Activated effector memory CD4-positive, alpha-beta T cell treated with anti-CD3 and anti-CD28 coated beads, Interleukin-2, amount 50 U/mL, for 16 hours (primary cell): ENCODE data around the gene ERP29.

ENCODE experiments used
- DNase-seq: peaks from one replicate; pipeline ENCODE4 v3.0.0-alpha.2; 2020

The ERP29 gene

GRCh38 chr12:112046003-112046402, 32.8 kb downstream of the ERP29 start:
- no peak for DNase-seq

GRCh38 chr12:112049351-112049750, 36.1 kb downstream of the ERP29 start:
- DNase-seq: no peak

- no peak for DNase-seq
These were observed 47.9 kb downstream of the ERP29 start for GRCh38 chr12:112061137-112061536.

GRCh38 chr12:112063273-112063672, 50.0 kb downstream of the ERP29 start:
- no peak for DNase-seq

GRCh38 chr12:112066566-112066965, 53.3 kb downstream of the ERP29 start:
- DNase-seq: no peak
